Superior temporal gyrus (tissue), 1 donor: ENCODE data around the gene RSPO1.

ENCODE experiments used
- DNase-seq: peaks from one replicate; pipeline ENCODE4 v3.0.0-alpha.2; 2016; ENCODE audit errors: extremely low spot score

Gene RSPO1

DNA sequence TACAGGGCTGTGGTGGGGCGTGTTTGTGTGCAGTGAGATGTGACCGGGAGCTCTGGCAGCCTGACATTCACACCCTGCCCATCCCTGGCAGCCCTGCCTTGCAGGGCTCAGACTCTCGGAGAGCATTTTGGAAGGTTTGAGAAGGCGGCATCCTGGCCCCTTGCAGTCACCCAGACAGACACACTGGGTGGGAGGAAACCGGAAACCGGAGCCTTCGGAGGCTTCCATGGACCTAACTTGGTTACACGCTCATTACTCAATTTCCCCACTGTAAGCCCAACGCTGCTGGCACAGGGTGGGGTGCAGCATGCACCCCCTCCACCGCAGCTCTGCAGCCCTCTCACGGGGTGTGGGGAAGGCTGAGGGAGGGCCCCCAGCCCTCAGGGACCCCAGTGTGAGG is 22.2 kb upstream of the RSPO1 start:
- no peak for DNase-seq

DNA sequence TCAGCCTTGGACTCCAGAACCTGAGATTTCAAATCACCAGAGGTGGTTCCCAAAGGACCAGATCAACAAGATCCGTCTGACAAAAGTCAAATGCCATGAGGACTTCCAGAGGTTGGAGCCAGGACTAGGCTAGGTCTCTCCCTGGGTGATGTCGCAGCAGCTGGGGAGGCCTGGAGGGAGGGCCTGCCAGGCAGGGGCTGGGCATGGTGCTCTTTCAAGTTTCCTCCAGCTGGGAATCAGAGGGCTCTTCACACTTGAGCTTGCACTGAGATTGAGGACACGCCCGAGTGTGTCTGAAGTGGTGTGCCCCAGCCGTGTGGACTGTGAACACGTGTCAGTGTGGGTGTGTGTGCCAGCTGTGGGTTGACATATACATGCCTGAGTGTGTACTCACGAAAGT is 21.3 kb upstream of the RSPO1 start:
- DNase-seq: no peak

DNA sequence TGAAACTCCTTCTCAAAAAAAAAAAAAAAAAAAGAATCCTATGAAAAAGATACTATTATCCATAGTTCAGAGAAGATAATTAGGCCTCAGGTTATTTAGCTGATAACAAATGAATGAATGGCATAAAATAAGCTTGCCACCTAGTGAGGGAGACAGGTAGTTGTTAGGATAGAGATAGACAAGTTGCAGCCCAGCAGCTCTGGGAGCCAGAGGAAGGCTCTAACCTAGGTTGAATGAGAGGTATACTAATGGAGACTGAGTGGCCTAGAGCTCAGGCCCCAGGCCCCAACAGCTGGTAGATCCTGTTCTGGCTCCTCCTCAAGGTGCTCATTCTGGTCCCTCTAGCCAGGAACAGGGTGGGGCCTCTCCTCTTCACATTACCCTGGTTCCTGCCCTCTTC is 20.6 kb upstream of the RSPO1 start:
- no peak for DNase-seq

DNA sequence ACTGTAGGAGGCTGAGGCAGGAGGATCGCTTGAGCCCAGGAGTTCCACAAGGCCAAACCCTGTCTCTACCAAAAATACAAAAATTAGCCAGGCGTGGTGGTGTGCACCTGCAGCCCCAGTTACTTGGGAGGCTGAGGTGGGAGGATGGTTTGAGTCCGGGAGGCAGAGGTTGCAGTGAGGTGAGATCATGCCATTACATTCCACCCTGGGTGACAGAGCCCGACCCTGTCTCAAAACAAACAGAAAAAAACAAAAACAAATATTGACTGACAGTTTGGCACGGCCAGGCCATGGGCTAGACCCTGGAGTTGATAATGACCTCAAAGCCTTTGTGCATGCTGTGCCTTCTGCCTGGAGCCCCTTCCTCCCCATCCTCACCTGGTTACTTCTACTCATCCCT is 19.2 kb upstream of the RSPO1 start:
- no peak for DNase-seq

DNA sequence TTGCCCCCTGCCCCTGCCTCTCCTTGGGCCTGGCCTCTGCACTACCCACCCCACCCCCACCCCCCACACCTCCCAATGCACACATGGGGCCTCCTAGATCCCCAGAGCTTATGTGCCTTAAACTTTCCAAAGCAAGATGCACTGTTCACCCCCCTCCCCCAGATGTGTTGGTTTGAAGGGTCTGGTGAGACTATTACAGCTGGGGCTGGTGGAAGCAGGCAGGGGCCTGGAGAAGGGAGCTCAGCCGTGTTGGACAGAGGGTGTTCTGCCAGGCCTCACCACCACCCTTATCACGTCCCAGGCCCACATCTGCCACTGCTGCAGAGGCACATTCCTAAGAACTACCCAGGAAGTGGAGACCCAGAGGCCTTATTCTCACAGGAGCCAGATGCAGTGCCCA is 18.3 kb upstream of the RSPO1 start:
- no peak for DNase-seq

DNA sequence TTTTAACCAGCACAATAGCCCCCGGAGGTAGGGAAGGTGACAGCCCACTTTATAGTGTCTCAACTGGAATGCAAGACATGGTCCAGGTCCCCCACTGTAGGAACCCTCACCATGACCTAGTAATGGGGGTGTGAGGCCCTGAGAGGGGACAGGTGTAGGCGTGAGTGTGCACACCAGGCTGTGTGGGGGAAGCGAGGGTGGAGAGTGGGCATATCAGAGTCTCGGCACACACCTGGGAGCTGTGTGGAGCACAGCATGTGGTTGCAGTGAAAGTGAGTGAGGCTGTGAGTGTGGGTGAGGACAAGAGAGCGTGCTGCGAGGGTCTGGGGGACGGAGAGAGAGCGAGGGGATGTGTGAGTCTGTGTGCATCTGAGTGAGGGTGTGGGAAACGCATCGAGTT is 17.1 kb upstream of the RSPO1 start:
- DNase-seq: no peak

DNA sequence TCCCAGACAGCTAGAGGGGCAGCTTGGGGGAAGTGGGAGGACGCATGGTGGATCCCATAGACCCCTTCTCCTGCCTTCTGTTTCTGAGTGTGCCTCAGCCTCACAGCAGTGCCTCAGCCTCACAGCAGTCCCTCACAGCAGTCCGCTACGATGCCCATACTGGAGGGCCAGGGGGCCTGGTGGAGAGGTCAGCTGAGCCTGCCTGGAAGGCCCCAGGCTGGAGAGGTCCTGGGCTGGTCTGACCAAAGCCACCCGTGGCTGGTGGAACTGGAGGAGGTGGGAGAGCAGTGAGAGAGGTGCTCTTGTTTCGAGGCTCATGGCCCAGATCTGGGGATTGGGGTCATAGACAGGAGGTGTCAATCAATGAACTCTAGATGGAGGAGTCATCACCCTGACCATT is 16.0 kb upstream of the RSPO1 start:
- DNase-seq: no peak

DNA sequence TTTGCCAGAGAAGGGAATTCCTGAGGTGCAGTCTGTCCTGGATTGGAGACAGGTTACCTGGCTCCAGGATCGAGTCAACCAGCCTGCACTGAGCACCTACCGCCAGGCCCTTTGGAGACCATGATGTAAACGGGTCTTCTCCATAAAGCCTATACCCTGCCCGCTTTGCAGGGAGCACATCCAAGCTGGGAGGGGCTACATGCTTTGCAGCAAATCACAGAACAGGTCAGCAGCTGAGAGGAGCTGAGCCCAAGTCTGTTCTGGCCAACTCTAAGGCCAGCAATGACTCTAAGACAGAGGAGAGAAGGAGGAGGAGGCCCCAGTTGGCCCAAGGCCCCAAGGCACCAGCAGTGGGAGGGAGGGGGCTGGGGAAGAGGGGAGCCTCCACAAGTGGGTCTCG is 15.5 kb upstream of the RSPO1 start:
- DNase-seq: no peak

DNA sequence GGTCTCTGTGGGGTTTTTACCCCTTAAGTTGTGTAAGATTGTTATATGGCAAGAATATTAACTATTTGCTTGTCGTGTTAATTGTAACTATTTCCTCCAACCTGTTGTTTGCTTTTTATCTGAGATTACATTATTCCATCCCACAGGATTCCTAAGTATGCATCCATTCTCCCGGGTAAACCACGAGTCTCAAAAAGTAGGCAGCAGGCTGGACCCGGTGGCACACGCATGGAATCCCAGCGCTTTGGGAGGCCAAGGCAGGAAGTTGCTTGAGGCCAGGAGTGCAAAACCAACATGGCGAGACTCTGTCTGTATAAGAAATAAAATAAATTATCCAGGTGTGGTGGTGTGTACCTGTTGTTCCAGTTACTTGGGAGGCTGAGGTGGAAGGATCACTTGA is 12.6 kb upstream of the RSPO1 start:
- no peak for DNase-seq

DNA sequence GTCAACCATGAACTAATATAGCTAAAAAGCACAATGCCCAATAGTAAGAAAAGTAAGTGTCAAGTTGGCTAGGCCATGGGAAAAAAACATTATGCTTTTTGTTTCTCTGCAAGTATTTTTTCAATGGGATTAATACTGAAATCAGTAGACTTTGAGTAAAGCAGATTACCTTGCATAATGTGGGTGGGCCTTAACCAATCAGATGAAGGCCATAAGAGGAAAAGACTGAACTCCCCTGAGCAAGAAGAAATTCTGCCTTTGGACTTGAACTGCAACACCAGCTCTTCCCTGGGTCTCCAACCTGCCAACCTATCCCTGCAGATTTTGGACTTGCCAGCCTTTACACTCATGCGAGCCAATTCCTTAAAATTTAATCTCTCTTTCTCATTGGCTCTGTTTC is 6.4 kb upstream of the RSPO1 start:
- no peak for DNase-seq

DNA sequence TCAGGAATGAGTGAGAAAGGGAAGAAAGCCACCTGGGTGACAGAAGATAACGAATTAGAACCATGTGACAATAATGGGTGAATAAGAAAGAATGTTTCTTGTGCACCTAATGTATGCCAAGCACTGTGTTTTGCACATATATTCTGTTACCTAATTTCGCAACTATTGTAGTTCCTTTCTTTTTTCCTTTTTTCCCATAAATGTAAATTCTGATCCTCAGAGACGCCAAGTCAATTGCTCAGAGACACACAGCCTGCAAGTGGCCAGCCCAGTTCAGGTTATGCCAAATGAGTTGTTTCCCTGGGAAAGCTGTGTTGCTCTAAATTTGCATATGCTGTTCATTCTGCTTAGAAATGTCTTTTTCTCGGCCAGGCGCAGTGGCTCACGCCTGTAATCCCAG is 1.7 kb upstream of the RSPO1 start:
- no peak for DNase-seq

DNA sequence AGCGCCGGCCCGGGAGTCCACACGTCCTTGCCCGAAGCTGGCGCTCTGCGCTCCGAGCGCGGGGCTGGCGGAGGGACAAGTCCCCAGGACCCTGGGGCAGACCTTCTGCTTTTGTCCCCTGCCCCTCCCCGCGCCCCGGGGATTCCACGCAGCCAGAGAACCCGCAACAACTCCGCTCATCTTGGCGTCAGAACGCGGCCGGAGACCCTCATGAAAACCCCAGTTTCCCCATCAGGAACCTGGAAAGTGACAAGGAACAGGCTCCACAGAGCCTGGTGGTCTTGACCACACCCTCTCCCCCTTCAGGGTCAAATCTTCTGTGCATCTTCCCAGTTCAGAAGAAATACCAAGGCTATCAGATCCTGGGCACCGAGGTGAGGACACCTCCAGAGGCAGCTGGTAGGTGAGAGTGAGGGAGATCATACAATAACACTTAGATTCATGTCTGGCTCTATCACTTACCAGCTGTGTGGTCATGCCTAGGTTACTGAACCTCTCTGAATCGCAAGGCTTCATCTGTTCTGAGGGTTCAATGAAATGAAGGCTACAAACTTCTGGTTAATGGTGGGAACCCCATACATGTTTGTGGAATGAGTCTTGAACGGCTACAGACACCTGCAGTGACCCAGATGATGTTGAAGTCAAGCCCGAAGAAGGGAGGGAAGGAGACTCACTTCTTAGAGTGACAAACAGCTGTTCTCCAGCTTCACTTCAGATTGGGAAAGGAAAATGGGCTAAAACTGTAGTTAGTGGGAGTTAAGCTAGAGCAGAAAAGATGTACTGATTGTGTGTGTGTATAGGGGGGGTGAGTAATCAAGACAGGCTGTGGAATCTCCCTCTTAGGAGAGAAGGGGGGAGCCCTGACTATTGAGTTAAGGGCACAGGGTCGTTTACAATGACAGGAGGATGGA is 555 bp upstream of the RSPO1 start:
- DNase-seq: no peak

DNA sequence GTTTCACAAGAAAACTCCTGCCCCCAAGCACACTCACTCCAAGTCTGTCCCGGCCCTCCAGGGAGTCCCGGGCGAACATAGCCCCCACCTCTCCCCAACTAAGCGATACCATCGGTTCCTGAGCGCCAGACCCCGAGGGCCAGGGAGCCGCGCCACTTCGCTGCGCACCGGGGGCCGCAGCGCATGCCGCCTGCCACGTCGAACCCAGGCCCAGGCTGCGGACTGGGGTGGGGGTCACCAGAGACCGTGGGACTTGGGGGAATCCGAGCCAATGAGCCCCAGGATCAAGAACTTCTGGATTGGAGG is 801 bp downstream of the RSPO1 start:
- no peak for DNase-seq

DNA sequence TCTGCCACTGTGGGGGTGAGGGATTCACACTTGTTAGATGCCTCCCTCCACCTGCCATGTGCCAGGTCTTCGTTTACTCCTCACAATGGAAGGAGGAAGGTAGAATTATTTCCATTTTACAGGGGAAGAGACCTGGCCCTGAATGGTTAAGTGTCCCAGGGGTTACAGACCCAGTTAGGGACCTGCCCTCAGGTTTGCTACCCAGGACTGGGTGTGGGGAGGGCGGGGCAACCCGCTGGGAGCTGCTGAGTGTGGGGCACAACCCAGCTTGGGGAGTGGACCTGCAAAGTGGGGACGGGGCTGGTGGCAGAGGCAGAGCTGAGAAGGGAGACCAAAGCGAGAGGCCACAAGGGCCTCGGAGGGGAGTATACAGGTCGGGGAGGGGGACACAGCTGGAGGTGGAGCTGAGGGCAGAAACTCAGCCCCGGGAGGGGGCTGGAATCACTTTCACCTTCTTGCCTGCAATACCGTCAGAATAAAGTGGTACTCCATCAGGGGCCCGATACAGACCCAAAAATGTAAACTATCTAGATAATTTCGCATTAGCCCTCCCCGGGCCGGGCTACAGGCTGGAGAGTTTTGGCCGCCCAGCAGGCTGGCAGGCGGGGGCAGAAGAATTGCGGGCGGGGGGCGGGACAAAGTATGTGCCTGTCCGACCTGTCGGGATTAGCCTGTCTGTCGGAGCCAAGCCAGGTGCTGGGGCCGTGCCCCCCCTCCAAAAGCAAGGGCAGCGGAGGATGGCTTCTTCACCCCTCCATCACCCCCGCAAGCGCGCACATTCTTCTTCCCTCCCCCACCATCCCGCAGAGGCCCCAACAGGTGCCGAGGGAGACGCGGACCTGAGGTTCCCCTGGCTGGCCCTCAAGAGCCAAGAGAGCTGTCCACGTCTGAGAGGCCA is 1.4 kb downstream of the RSPO1 start:
- DNase-seq: no peak

DNA sequence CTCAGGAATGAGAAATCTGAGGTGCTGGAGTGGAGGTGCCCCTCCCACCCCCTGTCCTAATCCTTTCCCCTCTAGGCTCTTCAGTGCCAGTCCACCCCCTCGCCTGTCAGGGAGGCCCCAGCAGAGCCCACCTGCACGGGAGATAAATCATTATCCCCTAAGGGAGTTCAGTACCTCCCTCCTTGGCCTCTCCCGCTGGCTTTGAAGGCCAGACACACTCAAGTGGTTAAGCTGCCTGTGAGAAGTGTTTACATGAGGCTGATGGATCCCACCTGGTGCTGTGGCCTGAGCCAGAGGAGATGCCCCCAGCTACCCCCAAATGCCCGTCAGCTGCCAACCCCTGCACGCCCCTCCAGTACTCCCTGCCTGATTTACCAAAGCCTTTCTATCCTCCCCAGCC is 3.7 kb downstream of the RSPO1 start:
- no peak for DNase-seq

DNA sequence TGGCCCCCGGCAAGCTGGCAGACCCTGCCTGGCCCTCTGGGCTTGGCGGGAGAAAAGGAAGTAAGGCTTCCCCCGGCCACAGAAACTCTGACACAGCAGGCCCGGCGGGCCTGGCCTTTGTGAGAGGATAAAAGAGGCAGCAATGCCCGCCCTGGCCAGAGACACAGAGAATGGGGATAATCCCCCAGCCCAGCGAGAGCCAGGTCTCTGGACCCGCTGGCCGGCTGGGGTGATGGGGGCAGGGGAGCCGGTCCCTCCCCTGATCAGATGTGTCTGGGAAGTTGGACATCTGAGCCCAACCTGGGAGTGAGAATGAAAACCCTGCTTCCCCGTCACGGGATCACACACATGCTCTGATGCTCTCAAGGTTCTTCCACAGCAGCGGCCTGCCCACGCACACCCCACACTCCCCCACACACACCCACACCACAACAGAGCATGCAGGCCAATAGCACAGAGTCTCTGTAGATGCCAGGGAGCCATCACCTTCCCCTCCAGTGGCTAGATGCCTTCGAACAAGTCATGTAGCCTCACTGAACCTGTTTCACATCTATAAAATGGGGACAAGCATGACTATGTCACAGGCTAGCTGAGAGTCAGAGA is 4.2 kb downstream of the RSPO1 start:
- DNase-seq: no peak

DNA sequence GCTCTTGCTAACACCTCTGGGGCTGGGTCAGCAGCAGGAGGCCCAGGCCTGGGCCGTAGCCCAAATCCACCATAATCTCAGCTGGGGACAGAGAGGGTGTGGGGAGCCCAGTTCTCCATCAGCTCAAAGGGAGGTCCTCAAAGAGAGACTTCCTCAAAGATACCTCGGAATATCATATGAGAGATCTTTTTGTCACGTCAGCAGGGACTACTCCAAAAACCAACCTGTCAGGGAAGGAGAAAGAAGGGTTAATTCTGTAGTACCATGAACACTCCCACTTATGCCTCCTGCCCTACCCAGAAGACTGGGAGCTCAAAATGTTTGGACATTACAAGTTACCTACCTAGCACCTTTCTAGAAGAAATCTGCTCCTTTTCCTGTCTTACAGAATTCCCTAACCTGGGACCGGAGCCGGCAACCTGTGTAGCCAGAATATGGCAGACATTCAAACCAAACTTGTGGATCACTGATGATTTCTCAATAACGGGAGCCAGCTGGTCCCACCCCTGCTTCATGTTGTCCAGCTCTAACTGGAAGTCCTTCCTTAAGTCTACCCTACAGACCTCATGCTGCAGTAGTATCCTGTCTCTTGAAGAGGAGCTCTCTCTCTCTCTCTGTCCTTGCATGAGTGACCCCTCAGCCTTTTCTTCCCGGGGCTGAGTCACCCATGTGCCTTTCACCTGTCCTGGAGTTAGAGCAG is 4.8 kb downstream of the RSPO1 start:
- DNase-seq: no peak

DNA sequence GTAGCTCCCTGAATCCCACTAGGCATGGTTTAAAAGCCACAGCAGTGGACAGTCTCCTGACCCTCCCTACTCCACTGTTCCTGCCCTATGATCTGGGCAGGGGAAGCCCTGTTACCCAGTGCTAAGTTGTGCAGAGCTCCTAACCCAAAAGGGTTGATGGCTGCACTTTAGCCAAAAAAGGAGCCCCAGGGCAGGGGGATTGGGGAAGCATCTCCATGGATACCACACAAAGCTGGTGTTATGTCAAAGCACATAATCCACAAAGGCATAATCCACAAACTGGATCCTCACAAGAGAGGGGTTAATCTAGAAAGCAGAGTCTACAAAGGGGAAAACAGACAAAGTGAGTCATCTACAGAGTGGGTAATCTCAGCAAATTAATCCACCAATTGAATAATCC is 5.7 kb downstream of the RSPO1 start:
- no peak for DNase-seq

DNA sequence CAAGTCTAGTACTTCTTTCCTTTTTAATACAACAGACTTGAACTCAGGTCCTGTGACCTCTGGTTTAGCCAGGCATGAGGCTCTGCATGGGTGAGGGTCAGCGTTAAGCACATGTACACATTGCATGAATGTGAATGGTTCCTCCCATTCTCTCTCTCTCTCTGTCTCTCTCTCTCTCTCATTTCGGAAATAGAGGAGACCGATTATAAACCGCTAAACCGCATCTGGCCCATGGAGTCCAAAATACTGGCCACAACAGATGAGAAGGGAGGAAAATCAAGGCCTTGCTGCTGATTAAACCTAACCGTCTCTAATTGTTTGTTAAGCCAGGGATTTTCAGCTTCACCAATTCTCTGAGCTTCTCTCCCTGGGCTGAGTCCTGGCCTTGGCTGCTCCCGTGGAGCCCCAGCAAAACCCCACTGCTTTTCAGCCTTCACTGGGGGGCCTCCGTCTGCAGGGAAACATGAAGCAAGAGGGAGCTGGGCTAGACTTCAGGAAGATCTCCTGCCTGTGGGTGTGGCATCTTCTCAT is 6.6 kb downstream of the RSPO1 start:
- DNase-seq: no peak

DNA sequence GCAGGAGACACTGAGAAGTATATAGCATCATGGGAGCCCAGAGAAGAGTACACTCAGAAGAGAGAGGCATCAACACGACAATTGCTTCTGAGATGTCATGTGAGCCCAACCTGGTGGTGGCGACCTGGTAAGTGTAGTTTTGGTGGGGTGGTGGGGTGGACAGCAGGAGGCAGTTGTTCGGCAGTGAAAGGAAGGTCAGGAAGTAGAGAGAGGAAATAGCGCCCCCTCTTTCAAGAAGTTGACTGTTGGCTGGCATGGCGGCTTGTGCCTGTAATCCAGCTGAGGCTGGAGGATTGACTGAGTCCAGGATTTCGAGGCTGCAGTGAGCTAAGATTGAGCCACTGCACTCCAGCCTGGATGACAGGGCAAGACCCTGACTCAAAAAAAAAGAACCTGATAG is 12.6 kb downstream of the RSPO1 start:
- no peak for DNase-seq

DNA sequence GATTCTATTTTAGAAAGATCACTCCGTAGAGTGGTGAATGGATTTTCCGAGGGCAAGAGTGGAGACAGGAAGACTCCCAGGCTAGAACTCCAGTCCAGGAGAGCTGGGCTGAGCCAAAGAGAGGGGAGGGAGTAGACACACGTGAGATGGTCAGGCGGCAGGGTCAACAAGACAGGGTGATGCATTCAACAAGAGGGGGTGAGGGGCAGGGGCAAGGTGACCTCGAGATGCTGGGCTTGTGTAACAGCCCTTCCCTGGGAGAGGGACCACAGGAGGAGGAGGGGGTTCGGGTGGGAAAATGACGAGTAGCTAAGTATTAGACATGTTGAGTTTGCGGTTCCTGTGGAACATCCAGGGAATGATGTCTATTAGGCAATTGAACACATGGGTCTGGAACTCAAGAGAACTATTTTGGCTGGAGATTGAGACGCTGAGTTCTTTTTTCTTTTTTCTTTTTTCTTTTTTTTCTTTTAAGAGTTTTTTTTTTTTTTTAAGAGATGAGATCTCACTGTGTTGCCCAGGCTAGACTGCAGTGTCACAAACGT is 13.3 kb downstream of the RSPO1 start:
- no peak for DNase-seq

DNA sequence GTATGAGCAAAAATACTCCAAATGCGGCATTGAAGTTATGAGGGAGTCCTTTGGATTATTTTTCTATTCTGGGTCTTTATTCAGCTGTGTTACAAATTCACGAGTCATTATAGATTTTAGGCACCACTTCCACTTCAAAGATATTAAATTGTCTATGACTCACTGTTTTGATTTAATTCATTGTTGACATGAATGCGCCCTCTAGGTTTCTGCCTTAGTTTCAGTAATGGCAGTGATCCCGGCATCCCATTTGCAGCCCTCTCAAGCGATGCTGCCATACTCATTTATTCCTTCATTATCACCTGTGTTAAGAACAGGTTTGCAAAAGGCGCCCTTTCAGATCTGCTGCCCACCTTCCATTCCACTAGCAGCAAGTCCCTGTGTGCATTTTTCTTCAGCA is 14.0 kb downstream of the RSPO1 start:
- no peak for DNase-seq
